A673 (cell line): ENCODE measurements around the gene HES5. TPM values are rescaled to one million over a fixed set of nuclear protein-coding genes. Genes with fewer than 3 reads are reported as not detected.

ENCODE experiments used
- BruUV-seq: library from RNA; stranded (reverse); fragments of 400-500 nt; replicated peaks from 2 replicates; lab custom pipeline; 2021; lab: Mats Ljungman, UMichigan
- CTCF ChIA-PET: fragments of 300-600 bp; sonication (Branson Sonifier 250); formaldehyde crosslinking; loops from one replicate; lab custom pipeline; 2022; ENCODE audit warnings: antibody characterized with exemption; lab: Charles Lee
- POLR2A ChIA-PET: fragments of 300-600 bp; sonication (Branson Sonifier 250); formaldehyde crosslinking; loops from one replicate; lab custom pipeline; 2022; ENCODE audit warnings: antibody characterized with exemption; ENCODE audit not compliant: low non-redundant PET; lab: Charles Lee
- DNase-seq: peaks from one replicate; pipeline ENCODE4 v3.0.0-alpha.2; 2015; ENCODE audit warnings: low spot score
- H3K27ac ChIP-seq: fragments of 200-600 bp; sonication (generic); 2 replicates; pipeline ENCODE4 v1.5.1; 2016; ENCODE audit warnings: mixed run types, low read depth, mild to moderate bottlenecking, mixed read lengths, antibody characterized with exemption, low read length; ENCODE audit not compliant: poor library complexity, severe bottlenecking
- H3K27me3 ChIP-seq: fragments of 200-600 bp; sonication (generic); replicated peaks from 2 replicates; pipeline ENCODE4 v1.6.1; 2017; ENCODE audit warnings: mixed run types, low read depth, mild to moderate bottlenecking, mixed read lengths, antibody characterized with exemption, low read length; ENCODE audit not compliant: insufficient read depth, poor library complexity
- H3K36me3 ChIP-seq: fragments of 200-600 bp; sonication (generic); 2 replicates; pipeline ENCODE4 v1.6.1; 2016; ENCODE audit warnings: mixed run types, mild to moderate bottlenecking, mixed read lengths, antibody characterized with exemption, low read length; ENCODE audit not compliant: insufficient read depth, poor library complexity, severe bottlenecking
- H3K4me1 ChIP-seq: fragments of 200-600 bp; sonication (generic); 2 replicates; pipeline ENCODE4 v1.6.1; 2017; ENCODE audit warnings: mixed run types, mild to moderate bottlenecking, mixed read lengths, antibody characterized with exemption, low read length; ENCODE audit not compliant: insufficient read depth, poor library complexity, severe bottlenecking
- H3K4me3 ChIP-seq: fragments of 200-600 bp; sonication (generic); 2 replicates; pipeline ENCODE4 v1.5.1; 2016; ENCODE audit warnings: low read depth, mixed run types, mild to moderate bottlenecking, mixed read lengths, low read length; ENCODE audit not compliant: poor library complexity, severe bottlenecking
- H3K9me3 ChIP-seq: fragments of 200-600 bp; sonication (generic); 2 replicates; pipeline ENCODE4 v1.6.1; 2016; ENCODE audit warnings: mixed run types, low read depth, mild to moderate bottlenecking, mixed read lengths, antibody characterized with exemption, low read length; ENCODE audit not compliant: poor library complexity, severe bottlenecking
- EZH2 ChIP-seq: fragments of 200-600 bp; sonication (generic); IDR thresholded peaks from 2 replicates; pipeline ENCODE4 v1.6.1; 2017; ENCODE audit warnings: borderline replicate concordance, low read depth, mild to moderate bottlenecking, mixed read lengths, antibody characterized with exemption, low read length; ENCODE audit not compliant: poor library complexity, severe bottlenecking
- intact Hi-C: fragments of 100-400 bp; cut with micrococcal nuclease; formaldehyde crosslinking; loops from one replicate; pipeline ENCODE4 v1.10.0; 2022; ENCODE audit not compliant: unreplicated experiment
- total RNA-seq: library from RNA; stranded (reverse); gene quantifications from 2 replicates; pipeline ENCODE4 v1.2.3, GENCODE V29; 2021
- TF ChIP-seq, protein P1 (sequence below): fragments of 300-800, 200-600 bp; sonication (generic); conservative IDR thresholded peaks from 2 replicates; pipeline ENCODE4 v1.5.1; 2017; ENCODE audit warnings: low read depth, mild to moderate bottlenecking, antibody characterized with exemption, low read length, moderate library complexity, mixed read lengths

HES5 gene
- total RNA-seq, 1 experiment from 2014 or later = not detected

DNA sequence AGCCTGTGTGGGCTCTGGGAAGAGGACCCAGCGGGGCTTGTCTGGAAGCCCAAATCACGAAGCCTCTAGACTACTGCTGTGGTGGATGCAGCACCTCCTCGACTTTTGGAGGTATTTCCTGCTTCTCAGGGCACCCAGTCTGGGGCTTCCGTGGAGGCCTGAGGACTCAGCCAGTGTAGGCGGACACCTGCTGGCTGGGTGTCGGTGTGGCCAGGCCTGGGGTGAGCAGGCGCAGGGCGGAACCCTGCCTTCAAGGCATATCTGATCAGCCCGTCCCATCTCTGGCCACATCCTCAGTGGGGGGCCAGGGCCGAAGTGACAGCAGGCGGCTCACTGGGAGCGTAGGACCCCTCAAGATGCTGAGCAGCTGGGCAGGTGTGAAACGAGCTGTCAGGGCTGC, 47.0 kb downstream of the HES5 start:
- no peak overlapping the region for H3K27ac ChIP-seq

DNA sequence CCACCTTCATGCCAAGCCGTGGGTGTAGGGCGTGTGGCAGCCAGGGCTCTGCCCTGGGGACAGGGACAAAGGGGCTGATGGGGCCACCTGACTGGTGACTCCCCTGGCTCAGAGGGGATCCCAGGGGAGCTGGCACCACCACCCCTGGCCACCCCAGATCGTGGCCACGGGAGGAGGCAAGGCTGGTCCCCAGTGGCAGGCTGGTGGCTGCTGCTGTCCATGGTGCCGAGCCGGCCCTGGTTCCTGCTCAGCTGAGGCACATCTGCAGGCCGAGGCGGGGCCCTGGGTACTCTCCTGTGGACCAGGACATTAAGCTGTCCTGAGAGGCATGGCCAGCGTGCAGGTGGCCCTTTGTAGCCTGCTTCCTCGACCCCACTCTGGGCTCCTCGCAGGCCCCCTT, 47.5 kb downstream of the HES5 start:
- no peaks in the 10 kb centered on the region for H3K27me3 ChIP-seq
- ChIA-PET POLR2A (no interaction called here), CTCF (no interaction called here)
- H3K27ac ChIP-seq = no peak overlapping the region
- no peaks in the 10 kb centered on the region for H3K9me3 ChIP-seq
- H3K4me1 ChIP-seq = peaks cover 13% of the 10 kb centered on the region
- TF ChIP-seq, protein P1, sequence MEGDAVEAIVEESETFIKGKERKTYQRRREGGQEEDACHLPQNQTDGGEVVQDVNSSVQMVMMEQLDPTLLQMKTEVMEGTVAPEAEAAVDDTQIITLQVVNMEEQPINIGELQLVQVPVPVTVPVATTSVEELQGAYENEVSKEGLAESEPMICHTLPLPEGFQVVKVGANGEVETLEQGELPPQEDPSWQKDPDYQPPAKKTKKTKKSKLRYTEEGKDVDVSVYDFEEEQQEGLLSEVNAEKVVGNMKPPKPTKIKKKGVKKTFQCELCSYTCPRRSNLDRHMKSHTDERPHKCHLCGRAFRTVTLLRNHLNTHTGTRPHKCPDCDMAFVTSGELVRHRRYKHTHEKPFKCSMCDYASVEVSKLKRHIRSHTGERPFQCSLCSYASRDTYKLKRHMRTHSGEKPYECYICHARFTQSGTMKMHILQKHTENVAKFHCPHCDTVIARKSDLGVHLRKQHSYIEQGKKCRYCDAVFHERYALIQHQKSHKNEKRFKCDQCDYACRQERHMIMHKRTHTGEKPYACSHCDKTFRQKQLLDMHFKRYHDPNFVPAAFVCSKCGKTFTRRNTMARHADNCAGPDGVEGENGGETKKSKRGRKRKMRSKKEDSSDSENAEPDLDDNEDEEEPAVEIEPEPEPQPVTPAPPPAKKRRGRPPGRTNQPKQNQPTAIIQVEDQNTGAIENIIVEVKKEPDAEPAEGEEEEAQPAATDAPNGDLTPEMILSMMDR = no peak
- TF ChIP-seq EZH2 = no peak
- DNase-seq = no peak
- BruUV-seq = no TSS peak
- no peak overlapping the region for H3K4me3 ChIP-seq
- no peaks in the 10 kb centered on the region for H3K36me3 ChIP-seq
- intact Hi-C loops = no loop called here

More for the DNA sequence above, 47.0 kb downstream of the HES5 start:
- no peak for DNase-seq
- POLR2A ChIA-PET = no interaction called here
- BruUV-seq = no TSS peak
- H3K4me3 ChIP-seq = no peak overlapping the region
- TF ChIP-seq EZH2 = no peak
- TF ChIP-seq, protein P1 = no peak
- H3K27me3 ChIP-seq = no peaks in the 10 kb centered on the region
- intact Hi-C loops = no loop called here
- no peaks in the 10 kb centered on the region for H3K36me3 ChIP-seq
- H3K4me1 ChIP-seq = peaks cover 13% of the 10 kb centered on the region
- no peaks in the 10 kb centered on the region for H3K9me3 ChIP-seq
- CTCF ChIA-PET = no interaction called here

DNA sequence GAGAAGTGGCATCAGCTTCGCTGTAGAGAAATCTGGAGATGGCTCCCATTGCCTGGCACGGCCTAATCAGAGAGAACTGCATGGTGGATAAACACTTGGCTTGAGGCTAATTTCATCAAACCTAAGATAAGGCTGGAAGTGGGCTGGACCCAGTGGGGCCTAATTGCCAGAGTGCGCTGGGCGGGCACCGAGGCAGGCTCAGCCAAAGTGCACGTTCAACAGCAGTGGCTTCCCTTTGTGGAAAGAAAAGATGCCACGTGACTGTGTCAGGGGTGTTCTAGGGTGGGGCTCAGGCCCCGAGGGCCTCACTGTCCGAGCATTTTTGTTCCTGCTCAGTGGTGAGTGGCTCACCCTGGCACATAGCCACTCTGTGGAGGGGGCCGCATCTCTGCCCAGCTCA, 48.2 kb downstream of the HES5 start:
- POLR2A ChIA-PET = no interaction called here
- Histone ChIP-seq H3K27me3 (no peaks in the 10 kb centered on the region), H3K27ac (no peak overlapping the region)

More for the DNA sequence above, 48.2 kb downstream of the HES5 start:
- CTCF ChIA-PET = no interaction called here
- Histone ChIP-seq H3K4me1 (peaks cover 13% of the 10 kb centered on the region), H3K36me3 (no peaks in the 10 kb centered on the region), H3K9me3 (no peaks in the 10 kb centered on the region), H3K4me3 (no peak overlapping the region)
- intact Hi-C loops = no loop called here
- no peak for DNase-seq
- no peak for TF ChIP-seq EZH2
- TF ChIP-seq, protein P1 = no peak
- no TSS peak for BruUV-seq
